Activated naive CD4-positive, alpha-beta T cell treated with anti-CD3 and anti-CD28 coated beads, Interleukin-2, amount 50 U/mL, for 16 hours (primary cell): ENCODE data around the gene ANKRD35.
"Not testable (repeated sequence)": the region's sequence is repeated elsewhere in the genome, so short reads cannot be mapped to it uniquely, and the experiment has no call there.

Experiments used
- DNase-seq: peaks from one replicate; pipeline ENCODE4 v3.0.0-alpha.2; 2020

ANKRD35 gene

DNA sequence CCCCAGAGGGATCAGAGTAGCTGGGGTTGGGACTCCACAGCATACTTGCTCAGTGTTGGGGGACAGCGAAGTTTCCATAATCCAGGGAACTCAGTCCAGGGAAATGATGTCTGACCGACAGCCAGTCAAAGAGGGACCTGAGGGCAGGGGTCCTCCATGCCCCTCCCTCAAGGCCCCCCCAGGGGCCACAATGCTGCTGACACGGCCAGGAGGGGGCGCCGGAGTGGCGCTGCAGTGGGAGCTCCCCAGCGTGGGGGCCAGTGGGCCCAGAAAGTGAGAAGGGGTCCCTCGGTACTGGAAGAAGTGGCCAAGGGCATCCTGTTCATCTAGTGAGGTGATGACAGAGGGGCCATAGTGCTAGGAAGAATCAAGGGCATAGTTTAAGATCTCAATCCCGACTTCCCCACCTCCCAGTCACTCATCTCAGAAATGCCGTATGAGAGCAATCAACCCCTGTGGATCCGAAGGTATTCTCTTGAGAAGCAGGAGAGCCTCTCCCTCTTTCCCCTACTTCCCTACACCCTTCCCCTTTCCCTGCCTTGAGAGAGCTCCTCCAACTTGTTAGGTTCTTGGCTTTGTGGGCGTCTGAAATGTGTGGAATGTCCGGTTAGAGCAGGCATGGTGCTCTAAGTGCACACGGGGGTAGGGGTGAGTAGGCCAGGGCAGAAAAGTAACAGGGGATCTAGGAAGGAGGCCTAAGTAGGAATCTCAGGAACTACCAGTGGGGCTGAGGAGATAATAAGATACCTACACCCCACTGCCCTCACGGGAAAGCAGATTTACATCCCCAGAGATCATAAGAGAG is 36.1 kb downstream of the ANKRD35 start:
- no peak for DNase-seq

DNA sequence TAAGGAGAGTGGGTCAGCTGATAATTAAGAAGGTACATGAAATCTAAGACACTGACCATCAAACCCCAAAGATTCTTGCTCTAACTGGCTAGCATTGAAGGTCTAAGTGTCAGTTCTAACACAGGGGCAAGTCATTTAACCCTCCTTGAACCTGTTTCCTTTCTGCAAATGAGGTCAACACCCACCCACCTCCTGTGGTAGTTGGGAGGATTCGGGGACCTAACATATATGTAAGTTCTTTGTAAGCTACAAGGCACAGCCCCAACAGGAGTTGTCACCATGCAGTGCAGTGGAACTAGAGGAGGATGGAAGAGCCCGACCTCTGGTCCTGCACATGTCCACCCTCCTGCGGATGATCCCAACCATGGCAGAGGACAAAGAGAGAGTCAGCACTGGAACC is 37.8 kb downstream of the ANKRD35 start:
- no peak for DNase-seq

DNA sequence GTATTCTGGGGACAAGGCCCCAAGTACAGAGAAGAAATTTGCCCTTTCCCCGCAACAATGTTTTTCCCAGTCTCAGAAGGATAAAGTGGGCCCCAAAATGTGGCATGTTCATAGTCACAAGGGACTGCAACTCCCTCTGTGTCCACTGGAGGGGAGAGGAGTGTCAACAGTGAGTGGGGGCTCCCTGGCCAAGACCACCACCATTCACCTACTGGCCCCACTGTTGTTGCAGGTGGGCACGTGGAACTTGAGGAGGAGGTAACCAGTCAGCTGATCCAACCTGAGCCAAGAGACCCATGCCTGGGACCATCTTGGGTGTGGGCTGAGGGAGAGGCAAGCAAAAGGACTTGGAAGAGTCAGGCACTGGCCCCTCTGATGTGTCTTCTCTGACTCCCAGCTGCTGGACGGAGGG is 39.5 kb downstream of the ANKRD35 start:
- DNase-seq, result peak; percentile 41

DNA sequence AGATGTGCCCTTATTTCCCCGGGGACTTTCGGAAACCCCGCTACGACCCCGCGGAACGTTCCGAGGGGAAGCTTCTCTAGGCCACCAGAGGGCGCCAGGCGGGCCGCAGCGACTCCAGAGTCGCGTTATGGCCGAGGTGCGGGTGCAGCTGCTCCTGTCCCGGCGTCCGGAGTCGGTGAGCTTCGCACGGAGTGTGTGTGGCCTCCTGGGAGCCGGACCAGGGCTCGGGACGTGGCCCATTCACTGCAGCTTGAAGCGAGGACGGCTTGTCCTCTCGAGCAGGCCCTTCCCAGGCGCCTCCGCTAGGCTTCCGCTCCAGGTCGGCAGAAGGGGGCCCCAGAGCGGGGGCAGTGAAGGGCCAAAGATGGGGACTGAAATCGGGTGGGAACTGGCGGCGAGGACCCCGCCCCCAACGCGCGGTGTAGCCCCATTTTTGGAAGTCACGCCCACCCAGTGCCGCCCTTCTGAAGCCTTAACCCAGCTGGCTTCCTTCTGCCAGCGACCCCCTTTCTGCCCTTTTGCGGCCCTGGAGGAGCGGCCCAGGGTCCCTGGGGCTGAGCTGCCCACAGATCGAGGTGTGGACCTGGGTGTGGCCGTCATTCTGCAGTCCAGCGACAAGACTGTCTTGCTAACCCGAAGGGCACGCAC is 40.0 kb downstream of the ANKRD35 start, which contains the start of gene NUDT17:
Gene NUDT17, plus strand, starts transcription at position 117 of the 648 bp plus-strand sequence. Its CDS starts 11 bp downstream, at position 128.
- DNase-seq, result peak; percentile 79

DNA sequence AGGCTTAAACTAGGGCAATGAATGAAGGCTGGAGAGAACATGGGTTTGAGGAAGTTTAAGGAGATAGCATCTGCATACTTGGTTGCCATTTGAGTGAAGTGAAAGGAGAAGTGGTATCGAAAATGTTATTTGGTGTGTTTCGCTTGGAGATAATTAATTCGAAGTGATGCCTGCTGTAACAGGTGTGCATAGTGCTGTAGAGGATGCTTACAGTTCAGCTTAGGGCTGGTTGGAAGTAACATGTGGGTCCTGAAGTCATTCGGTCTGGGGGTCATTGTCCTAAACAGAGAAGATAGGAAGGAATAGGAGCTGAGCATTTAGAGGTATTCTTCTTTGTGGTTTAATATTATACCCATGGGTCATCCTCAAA is 40.5 kb downstream of the ANKRD35 start:
- DNase-seq, result no peak

DNA sequence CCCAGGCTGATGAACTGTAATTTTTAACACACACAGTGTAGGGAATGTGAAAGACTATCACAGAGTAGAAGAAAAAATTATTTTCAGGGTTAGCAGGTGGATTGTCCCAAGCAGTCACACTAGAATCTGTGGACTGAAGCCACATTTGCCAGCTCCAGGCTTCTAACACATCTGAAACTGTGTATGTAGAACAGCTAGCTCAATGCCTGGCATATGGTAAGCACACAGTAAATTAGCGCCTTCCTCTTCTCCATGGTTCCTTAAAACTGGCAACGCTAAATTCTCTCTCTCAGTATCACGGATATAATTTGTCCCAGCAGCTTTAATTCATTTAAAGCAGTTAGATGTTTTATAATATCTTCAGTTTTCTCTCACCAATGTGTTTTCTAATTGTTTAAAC is 42.6 kb downstream of the ANKRD35 start:
- no peak for DNase-seq

DNA sequence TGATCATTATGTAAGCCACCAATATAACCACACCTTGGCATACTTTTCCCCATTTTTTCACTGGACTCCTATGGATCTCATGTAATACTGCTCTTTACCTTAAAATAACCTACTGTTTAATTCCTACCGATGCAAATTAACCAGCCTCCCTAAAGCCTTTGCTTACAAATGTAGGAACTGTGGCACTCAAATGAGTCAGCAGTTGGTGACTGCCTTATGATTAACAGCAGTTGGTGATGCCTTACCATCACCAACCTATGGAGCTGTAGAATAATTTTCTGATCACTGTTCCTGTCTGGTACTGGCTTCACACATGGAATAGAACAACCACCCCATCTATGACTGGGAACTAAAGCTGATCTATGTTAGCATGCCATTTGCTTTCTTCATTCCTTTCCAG is 48.0 kb downstream of the ANKRD35 start:
- no peak for DNase-seq

DNA sequence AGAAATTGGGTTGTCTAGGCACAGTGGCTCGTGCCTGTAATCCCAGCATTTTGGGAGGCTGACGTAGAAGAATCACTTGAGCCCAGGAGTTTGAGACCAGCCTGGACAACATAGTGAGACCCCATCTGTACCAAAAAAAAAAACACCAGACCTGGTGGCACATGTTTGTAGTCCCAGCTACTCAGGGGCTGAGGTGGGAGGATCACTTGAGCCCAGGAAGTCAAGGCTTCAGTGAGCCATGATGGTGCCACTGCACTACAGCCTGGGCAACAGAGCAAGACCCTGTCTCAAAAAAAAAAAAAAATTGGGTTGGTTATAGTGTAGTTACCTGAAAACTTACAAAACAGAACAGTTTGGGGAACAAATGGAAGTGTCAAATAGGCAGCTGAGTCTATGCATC is 54.9 kb downstream of the ANKRD35 start:
- DNase-seq, result not testable (repeated sequence)

DNA sequence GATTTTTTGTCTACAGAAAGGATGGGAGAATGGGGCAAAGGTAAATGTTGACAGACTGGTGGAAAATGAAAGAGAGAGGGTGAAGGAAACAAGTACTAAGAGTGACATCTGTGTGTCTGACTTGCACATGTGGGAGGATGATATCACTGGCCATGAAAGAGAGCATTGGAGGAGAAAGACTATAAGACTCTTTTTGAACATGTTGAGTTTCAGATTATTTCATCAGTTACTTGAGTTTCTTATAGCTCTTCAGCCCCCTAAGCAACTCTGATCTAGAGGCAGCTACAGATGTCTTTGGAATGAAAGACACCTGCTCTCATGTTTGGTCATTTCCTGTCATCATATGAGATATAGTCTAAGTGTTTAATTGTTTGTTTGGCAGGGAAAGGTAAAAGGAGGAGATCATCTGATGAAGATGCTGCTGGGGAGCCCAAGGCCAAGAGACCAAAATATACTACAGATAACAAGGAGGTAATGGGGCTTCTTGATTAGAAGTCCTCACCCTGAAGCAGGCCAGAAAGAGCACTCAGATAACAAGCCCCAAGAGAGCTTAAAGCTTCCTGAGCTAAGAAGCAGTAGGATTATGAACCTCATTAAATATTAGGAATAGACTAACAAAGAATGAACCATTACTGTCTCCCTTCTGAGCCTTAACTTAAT is 57.2 kb downstream of the ANKRD35 start:
- peak; percentile 18 for DNase-seq

DNA sequence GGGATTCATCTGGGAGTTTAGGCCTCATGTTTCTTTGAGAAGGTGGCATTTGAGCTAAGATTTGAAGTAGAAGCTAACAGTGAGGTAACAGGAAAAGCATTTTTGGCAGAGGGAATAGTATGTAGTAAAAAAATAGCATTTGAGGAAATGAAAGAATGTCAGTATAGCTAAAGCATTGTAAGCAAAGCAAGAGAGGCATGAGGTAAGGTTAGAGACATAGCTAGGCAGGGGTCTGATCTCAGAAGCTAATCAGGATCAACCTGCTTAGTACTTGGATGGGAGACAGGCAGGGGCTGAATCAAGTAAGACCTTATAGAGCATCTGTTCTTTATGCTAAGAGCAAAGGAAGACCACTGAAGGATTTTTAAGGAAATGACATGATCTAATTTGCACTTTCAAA is 57.7 kb downstream of the ANKRD35 start:
- no peak for DNase-seq

DNA sequence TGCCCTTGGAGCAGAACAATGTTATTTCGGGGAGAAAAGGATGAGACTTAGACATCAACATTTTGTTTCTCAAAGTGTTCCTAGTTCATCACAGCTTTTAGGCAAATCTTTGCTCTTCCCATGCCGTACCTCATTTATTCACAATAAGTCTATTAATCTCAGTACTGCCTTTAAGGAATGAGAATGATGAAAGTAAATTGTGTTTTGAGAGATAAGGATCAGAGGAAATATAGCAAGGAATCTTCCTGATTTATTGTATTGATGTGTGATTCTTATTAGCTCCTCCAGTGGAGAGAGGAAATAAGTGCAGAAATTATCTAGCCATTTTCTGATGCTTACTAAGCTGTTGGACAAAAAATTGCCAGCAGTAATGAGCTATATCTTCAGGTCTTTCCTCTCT is 59.6 kb downstream of the ANKRD35 start:
- DNase-seq, result no peak

DNA sequence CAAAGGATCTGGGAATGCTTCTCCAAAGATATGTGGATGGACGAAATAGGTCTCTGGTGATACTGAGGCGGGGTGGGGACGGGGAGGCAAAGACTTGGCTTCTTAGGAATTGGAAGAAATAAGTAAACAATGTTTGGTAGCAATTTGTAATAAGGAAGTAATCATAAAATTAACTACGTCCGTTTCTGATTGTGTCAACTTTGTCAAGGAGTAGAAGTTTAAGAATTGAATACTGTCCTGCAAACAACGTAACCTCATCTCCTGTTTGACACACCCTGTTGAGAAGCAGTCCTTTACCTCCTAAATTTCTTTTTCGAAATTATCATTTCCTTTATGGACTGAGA is 61.2 kb downstream of the ANKRD35 start:
- DNase-seq, result no peak

DNA sequence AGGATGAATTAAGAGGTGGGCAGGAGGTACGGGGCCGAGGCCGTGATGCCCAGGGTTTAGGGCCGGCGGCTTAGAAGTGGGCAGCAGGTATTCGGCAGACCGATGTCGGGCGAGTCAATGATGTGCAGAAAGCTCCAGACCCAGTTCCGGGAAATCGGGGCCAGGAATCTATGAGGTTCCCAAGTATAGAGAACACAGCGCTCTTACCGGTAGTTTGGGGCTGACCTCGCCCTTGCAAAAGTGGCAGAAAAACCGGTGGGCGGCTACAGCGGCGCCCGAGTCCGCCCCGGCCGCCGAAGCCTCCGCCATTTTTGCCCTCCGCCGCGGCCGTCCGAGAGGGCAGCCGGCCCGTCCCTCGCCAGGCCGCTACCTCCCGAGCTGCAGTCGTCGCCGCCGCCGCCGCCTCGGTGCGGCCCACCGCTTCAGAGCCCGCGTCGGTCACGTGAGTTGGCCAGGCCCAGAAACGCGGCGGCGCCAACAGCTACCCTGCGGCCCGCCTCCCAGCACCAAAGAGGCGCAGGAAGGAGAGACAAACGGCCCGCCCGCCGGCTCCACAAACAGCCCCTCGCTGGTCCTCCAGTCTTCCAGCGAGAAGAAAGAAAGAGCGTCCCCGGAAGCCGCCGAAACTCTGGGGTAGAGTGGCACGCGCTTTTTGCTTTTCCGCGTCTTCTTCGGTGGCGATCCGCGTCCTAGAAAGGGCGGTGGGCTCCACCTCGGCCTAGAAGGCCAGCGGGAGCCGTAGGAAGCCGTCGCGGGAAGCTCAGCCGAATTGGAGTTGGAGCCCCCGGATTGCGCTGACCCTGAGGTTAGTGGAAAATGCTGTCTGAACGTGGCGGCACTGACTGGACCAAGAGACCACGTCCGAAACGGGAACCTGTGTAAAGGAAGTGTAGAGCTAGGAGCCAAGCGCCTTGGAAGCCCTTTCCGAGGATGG is 61.8 kb downstream of the ANKRD35 start, which contains the start of the genes POLR3C and RNF115:
Gene POLR3C, plus strand, starts transcription at position 636 of the 934 bp plus-strand sequence. CDS start 1,577 bp downstream, outside the sequence.
Gene RNF115, minus strand, starts transcription at position 531 of the 934 bp plus-strand sequence. Its CDS starts 222 bp downstream, at position 309.
- DNase-seq, result peak; percentile 86

DNA sequence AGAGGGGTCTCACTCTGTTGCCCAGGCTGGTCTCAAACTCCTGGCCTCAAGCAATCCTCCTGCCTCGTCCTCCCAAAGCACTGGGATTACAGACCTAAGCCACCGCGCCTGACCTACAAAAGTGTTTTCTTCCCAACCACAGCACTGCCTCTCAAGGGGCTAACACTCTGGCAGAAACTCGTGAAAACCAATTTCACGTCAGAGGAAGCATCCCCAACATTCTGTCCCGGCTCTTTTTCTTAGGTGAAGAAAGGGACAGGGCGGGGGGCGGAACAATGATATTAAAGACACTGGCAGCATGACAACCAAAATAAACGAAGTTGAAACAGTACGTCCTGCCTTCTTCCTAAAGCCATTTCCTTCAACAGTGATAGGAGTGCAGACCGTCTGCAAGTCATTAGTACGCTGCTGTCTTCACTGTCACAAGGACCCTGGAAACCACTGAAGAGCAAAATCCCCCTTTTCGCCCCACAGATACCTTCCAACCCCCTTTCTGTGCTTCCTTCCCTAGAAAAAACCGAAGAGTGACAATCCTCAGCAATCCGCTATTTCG is 62.8 kb downstream of the ANKRD35 start:
- not testable (repeated sequence) for DNase-seq

DNA sequence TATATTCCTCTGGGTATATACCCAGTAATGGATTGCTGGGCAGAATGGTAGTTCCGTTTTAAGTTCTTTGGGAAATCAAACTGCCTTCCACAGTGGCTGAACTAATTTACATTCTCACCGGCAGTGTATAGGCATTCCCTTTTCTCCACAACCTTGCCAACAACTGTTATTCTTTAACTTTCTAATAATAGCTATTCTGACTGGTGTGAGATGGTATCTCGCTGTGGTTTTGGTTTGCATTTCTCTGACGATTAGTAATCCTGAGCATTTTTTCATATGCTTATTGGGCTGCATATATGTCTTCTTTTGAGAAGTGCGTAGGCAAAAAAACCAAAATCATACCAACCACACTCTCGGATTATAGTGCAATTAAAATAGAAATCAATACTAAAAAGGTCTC is 67.6 kb downstream of the ANKRD35 start:
- not testable (repeated sequence) for DNase-seq
